HCEC 1CT (cell line): Measurements from ENCODE around the gene TFB1M.
A peak's percentile ranks its signal among the peaks of the same experiment; 100 is the strongest.

Experiments
- DNase-seq: peaks from one replicate; pipeline ENCODE4 v3.0.0-alpha.2; 2017

Gene TFB1M

GRCh38 chr6:155297669-155298068 lies 16.6 kb downstream of the TFB1M start:
- DNase-seq: no peak

DNA sequence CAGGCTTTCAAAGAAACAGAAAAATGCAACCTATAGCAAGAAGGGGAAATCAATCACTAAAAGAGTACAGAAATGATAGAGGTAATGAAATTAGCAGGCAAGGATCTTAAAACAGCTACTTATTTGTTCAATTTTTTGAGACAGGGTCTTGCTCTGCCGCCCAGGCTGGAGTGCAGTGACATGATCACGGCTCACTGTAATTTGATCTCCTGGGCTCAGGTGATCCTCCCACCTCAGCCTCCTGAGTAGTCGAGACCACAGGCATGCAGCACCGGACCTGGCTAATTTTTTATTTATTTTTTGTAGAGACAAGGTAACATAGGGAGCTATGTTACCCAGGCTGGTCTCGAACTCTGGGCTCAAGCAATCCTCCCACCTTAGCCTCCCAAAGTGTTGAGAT lies 21.6 kb downstream of the TFB1M start:
- DNase-seq: no peak

- no peak for DNase-seq
These were observed 23.0 kb downstream of the TFB1M start for GRCh38 chr6:155291291-155291690.

- no peak for DNase-seq
These were observed 23.8 kb downstream of the TFB1M start for GRCh38 chr6:155290491-155290890.

- DNase-seq: no peak
These were observed 26.5 kb downstream of the TFB1M start for GRCh38 chr6:155287762-155288161.

DNA sequence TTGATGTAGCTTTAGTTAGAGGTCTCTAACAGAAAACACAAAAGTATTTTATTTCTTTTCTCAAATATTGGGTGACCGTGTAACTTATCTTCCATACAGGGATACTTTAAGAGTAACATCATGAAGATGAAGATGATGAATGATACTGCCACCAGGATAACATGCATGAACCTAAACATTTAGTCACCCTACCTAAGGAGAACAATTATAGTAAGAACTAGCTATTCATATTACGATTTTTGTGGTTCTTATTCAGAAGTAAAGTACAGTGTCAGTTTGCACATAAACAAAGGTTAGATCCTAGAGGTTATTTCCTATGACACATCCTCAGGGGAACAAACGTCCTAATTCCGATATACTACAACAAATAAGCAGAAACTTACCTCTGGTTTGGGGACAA lies 29.5 kb downstream of the TFB1M start:
- DNase-seq: no peak

GRCh38 chr6:155278319-155279049 lies 35.8 kb downstream of the TFB1M start:
- no peak for DNase-seq

GRCh38 chr6:155276638-155277037 lies 37.6 kb downstream of the TFB1M start:
- no peak for DNase-seq

DNA sequence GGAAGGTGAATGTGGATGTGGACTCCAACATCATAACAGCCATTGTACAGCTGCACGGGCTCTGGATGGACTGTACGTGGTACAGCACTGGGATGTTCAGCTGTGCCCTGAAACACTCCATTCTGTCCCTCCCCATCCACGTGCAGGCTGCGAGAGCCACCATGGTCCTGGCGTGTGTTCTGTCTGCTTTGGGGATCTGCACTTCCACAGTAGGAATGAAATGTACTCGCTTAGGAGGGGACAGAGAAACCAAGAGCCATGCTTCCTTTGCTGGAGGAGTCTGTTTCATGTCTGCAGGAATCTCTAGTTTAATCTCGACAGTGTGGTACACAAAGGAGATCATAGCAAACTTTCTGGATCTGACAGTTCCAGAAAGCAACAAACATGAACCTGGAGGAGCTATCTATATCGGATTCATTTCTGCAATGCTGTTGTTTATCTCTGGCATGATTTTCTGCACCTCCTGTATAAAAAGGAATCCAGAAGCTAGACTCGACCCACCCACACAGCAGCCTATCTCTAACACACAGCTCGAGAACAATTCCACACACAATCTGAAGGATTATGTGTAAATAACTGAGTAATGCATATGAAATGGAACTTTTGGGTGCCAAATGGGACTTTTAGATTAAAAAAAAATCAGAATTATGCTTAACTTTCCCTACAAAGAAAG lies 38.3 kb downstream of the TFB1M start:
- DNase-seq: no peak

DNA sequence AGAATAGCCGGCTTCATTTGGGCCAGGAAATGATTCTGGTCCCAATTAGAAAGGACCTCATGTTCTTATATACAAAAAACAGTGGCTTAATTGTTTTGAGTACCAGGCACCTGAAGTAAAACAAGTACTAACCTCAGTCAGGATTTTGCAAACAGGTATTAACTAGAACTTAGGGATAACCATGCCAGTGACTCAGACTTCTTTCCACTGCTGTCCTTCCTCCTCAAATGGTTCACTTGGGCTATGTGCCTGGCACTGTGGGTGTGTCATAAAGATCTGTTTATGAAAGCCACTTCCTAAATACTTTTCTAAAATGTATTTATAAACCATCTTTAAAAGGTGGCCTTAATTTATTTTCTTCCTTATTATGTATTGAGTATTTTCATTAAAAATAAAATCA lies 39.8 kb downstream of the TFB1M start:
- peak; percentile 74 for DNase-seq

- peak; percentile 34 for DNase-seq
These were observed 40.2 kb downstream of the TFB1M start for GRCh38 chr6:155274106-155274505.

- peak; percentile 96 for DNase-seq
These were observed 40.9 kb downstream of the TFB1M start for GRCh38 chr6:155273431-155273830.

DNA sequence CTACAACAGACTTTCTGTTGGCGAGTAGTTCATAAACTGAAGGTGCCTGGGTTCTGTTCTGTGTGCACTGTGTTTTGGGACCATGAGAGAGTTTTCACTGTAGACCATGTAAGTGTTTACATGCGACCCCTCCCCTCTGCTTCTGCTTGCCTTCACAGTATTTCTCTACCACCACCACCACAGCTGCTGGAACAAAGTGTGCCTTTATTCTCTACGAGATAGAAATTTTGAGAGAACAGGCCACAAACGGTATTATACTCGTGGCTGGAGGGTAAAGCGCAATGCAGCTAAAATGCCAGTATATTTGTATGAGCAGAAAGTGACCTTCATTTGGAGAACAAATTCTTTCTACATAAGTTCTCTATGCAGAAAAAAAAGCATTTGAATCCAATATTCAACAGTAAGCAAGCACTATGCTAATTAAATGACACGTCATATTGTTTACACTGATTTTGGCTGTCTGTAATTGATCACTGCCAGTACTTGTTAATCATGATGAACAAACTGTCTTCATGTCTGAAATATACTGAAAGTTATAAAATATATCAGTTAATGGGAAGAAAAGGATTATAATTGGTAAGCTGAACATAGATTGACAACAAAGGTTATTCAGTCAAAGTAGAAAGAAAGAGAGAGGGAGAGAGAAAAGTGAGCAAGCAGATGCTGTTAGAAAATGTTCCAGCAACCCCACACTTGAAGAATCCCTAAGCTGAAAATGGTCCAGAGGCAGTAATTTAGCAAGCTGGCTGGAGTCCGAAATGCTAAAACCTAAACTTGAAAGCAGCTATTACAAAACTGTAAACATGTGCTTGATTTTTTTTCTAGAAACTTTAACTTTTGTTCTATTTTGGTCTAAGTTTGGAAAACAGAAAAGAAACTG lies 41.7 kb downstream of the TFB1M start:
- peak; percentile 34 for DNase-seq

DNA sequence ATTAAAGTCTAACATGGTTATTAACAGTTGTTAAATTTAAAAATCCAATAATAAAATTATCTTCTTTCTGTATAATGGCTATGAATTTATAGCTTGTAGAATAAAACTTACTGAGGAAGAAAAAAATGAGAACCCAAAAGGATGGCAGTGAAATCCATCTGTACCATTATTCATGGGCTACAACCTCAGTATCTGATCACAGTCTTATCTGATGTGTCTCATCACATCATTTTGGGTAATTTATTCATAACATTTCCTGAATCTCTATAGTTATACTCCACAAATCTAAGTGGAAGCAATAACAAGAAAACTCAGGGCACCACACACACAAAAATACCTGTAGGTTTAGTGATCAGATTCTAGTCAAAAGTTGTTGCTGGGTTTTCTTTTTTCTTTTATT lies 43.1 kb downstream of the TFB1M start:
- DNase-seq: no peak

DNA sequence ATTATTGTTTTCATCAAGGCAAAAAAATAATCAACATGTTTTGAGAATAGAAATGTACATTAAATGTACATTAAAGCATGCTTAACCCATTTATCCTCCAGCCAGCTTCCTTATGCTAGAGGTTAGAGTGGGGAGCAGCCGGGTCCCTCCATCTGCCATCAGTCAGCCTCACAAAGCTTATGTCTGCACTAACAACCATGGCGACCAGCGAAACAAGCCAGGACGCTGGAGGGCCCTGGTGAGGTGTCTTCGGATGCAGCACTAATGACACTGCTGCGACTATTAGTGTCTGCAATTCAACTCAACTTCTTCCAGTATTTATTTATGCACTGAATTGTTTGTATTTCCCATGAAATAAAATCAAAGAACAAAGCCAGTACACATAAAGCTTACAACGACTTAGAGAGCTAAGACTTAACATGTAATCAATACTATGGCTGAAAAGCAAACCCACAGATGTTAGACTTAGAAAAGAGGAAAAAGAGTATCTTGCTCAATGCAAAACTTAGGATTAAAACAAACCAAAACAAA lies 43.7 kb downstream of the TFB1M start:
- DNase-seq: no peak

- DNase-seq: no peak
These were observed 44.5 kb downstream of the TFB1M start for GRCh38 chr6:155269765-155270164.

DNA sequence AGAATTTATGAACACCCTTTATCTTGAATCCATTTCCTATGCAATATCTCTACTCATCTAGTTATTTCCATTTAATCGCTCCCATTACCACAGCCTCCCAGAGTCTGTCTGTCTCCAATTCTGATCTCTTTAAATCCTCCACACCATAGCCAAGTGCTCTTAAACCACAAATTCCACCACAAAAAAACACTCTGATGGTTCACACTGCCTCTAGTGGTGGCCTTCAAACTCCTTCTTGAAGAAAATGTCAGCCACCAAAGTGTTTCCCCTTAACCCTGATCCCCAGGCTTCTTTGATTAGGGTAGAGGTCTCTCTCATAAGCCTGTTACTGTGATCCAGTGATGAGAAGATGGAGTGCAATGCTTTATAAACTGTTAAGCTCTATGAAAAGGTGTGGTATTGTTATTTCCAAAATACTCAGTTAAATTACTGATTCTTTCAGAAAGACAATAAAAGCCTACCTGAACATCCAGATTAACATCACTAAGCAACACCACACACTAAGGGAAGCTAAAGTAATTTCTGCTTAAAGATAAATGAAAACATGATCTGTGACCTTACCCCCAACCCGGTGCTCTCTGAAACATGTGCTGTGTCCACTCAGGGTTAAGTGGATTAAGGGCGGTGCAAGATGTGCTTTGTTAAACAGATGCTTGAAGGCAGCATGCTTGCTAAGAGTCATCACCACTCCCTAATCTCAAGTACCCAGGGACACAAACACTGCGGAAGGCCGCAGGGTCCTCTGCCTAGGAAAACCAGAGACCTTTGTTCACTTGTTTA lies 46.0 kb downstream of the TFB1M start:
- peak; percentile 65 for DNase-seq

GRCh38 chr6:155267411-155267810 lies 46.9 kb downstream of the TFB1M start:
- DNase-seq: no peak

- peak; percentile 22 for DNase-seq
These were observed 48.3 kb downstream of the TFB1M start for GRCh38 chr6:155265843-155266535.

DNA sequence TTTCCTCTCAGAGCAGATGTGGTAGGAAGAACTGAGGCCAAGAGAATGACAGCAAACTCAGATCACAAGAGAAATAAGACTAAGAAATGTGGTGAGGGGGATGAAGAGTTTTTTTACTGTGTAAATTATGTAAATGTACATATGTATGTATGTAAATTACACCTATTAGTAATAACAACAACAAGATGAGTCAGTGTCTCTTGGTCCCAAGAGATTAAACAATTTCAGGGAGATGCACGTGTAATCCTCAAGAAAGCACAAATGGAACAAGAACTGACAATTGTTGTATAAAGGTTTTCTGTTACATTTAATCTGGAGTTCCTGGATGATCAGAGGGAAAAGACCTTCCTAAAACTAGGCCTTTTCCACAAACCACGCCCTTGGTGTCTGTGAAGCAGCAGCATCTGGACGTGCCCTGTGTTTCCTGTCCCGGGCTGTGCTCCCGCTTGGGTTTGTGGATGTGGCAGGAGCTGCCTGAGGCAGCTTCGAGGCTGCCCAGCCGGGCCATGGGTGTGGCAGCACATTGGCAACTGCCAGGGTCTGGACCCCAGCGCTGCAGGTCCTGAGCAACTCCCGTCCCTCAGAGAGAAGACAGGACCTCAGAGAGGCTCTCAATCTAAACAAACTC lies 49.5 kb downstream of the TFB1M start:
- peak; percentile 24 for DNase-seq

DNA sequence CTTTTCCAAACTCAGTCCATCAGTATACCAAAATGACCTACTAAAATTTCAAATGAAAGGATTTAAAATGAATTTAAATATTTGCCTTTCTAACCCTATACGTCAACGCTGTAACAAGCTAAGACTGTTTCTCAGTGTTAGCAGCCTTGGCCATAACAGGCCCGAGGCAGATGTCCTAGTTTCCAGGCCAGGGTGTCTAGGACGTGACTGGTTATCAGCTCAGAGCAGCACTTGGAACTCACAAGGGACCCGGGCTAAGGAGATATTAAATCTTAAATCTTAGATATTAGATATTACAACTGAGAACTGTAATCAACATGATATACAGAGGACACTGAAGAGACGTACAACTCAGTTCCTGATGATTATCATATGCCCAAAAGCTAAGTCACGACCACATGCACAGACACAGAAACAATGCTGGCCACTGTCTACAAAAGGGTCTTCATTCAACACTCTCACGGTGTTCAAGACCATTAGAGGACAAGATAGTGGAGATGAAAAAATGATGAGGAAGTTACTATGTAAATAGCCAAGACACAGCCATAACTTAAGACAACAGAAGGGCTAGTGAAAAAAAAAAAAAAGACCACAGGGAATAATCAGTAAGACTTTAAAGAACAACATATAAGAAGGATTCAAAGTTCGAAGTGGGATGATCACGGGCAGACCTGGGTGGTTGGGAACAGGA lies 50.8 kb downstream of the TFB1M start, which contains the start of gene CLDN20:
TSS of gene CLDN20 (plus strand) at position 641 of the 691 bp plus-strand sequence. CDS start 11,707 bp downstream, outside the sequence.
- DNase-seq: no peak
